Progenitor cell of endocrine pancreas (in vitro differentiated cells): ENCODE data around the gene NOP9. TPM values are rescaled to one million over a fixed set of nuclear protein-coding genes. Genes with fewer than 3 reads are reported as not detected.
A peak's percentile ranks its signal among the peaks of the same experiment; 100 is the strongest.
"Not testable (repeated sequence)": the region's sequence is repeated elsewhere in the genome, so short reads cannot be mapped to it uniquely, and the experiment has no call there.

ENCODE experiments used
- DNase-seq: peaks from one replicate; pipeline ENCODE4 v3.0.0; 2021; ENCODE audit warnings: low spot score; ENCODE audit not compliant: unreplicated experiment
- H3K27ac Mint-ChIP-seq: 2 replicates; pipeline ENCODE4 v1.8.0; 2021; ENCODE audit warnings: mild to moderate bottlenecking, moderate library complexity, mixed read lengths
- H3K27me3 Mint-ChIP-seq: 2 replicates; pipeline ENCODE4 v1.8.0; 2021; ENCODE audit warnings: mixed read lengths
- H3K36me3 Mint-ChIP-seq: 2 replicates; pipeline ENCODE4 v1.8.0; 2022; ENCODE audit warnings: mixed read lengths; ENCODE audit not compliant: insufficient read depth
- H3K4me1 Mint-ChIP-seq: 2 replicates; pipeline ENCODE4 v1.8.0; 2021; ENCODE audit warnings: low read depth, mixed read lengths
- H3K4me3 Mint-ChIP-seq: 2 replicates; pipeline ENCODE4 v1.8.0; 2021; ENCODE audit warnings: low read depth, mild to moderate bottlenecking, moderate library complexity, mixed read lengths
- H3K9me3 Mint-ChIP-seq: 2 replicates; pipeline ENCODE4 v1.8.0; 2021; ENCODE audit warnings: low read depth, mixed read lengths
- total RNA-seq: library from RNA; stranded (reverse); gene quantifications from 2 replicates; pipeline ENCODE4 v1.2.1, GENCODE V29; 2021
- TF ChIP-seq, protein P1 (sequence below): fragments of 200-600 bp; sonication (generic); IDR thresholded peaks from one replicate; pipeline ENCODE4 v1.5.0; 2021; ENCODE audit warnings: antibody characterized with exemption, mild to moderate bottlenecking; ENCODE audit not compliant: unreplicated experiment

NOP9 gene
- total RNA-seq, 1 donor from 2014 or later, result 32.6 TPM

DNA sequence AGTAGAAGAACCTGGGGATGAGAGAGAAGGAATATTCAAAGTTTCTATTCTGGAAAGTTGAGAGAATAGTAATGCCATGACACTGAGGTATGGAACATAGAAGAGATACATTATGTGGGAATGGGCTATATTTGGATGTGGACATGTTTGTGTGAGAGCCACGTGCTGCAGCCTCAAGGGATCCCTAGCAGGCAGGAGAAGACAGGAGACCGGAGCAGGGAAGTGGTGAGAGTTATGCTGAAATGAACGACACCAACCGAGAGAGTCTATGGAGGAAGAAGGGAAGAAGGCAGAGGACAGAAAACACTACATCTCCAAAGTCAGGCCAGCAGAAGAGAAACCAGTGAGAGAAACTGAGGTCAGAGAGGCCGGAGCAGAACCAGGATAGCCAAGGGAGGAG is 50.1 kb downstream of the NOP9 start:
- no peak overlapping the region for H3K4me3 Mint-ChIP-seq
- H3K9me3 Mint-ChIP-seq, result no peaks in the 10 kb centered on the region
- H3K27ac Mint-ChIP-seq, result no peak overlapping the region
- peaks cover 6% of the 10 kb centered on the region for H3K4me1 Mint-ChIP-seq
- DNase-seq, result no peak
- H3K36me3 Mint-ChIP-seq, result no peaks in the 10 kb centered on the region
- H3K27me3 Mint-ChIP-seq, result peaks cover 72% of the 10 kb centered on the region
- TF ChIP-seq, protein P1, sequence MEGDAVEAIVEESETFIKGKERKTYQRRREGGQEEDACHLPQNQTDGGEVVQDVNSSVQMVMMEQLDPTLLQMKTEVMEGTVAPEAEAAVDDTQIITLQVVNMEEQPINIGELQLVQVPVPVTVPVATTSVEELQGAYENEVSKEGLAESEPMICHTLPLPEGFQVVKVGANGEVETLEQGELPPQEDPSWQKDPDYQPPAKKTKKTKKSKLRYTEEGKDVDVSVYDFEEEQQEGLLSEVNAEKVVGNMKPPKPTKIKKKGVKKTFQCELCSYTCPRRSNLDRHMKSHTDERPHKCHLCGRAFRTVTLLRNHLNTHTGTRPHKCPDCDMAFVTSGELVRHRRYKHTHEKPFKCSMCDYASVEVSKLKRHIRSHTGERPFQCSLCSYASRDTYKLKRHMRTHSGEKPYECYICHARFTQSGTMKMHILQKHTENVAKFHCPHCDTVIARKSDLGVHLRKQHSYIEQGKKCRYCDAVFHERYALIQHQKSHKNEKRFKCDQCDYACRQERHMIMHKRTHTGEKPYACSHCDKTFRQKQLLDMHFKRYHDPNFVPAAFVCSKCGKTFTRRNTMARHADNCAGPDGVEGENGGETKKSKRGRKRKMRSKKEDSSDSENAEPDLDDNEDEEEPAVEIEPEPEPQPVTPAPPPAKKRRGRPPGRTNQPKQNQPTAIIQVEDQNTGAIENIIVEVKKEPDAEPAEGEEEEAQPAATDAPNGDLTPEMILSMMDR, result no peak

DNA sequence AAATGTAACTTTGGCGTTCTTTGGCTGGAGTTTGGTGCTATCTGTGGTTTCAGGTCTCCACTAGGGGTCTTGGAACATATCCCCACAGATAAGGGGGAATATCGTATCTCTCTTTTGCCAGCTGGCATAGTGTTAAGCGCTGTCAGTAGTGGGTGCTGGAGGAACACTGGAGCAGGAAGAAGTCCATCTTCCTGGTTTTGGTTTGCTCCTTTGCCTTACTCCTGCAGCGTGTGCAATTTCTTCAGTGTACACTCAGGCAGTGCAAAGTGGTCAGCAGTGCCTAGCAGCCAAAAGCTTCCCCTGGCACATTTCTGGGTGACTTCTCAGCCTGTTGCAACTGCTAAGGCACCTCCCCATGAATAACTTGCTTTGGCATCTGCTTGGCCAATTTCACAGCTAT is 51.9 kb downstream of the NOP9 start:
- peaks cover 6% of the 10 kb centered on the region for H3K4me1 Mint-ChIP-seq
- no peak for DNase-seq
- H3K36me3 Mint-ChIP-seq, result no peaks in the 10 kb centered on the region
- no peaks in the 10 kb centered on the region for H3K9me3 Mint-ChIP-seq
- H3K27me3 Mint-ChIP-seq, result peaks cover 63% of the 10 kb centered on the region
- TF ChIP-seq, protein P1, result peak; percentile 10
- H3K4me3 Mint-ChIP-seq, result no peak overlapping the region
- H3K27ac Mint-ChIP-seq, result no peak overlapping the region

DNA sequence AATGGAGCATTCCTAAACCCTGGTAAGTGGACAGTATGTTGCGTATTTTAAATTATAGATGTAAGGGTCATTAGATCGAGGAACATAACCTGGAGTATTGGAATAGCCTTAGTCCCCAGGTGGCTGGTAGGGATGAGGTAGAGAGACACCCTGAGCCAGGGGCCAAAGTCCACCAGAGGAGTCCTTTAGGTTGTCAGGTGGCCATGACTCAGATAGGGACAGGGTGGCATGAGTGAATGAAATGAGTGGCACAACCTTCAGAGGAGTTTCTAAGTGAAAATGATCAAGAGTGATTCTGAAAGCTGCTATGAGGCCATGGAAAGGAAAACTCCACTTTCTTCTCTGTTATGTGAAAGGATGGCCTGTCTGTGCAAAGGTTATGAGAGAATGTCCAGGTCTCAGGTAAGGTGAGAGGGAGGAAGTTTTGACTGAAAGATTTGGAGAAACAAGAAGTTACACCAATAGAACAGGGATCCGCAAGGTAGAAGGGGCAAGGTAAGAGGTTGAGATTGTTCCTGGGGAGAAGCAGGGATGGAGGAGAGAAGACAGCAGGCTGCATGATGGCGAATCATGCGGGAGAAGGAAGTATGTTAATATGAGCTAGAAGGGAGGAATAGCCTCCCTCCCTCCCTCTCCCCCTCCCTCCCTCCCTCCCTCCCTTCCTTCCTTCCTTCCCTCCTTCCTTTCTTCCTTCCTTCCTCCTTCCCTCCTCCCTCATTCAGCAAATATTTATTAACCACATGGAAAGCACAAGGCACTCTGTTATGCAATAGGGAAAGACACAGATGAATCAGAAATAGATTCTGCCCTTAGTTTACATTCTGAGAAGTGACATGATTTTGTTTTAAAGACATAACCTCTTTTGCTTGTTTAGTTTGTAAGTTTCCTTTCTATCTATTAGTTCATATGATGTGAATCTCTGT is 54.2 kb downstream of the NOP9 start:
- no peak overlapping the region for H3K4me3 Mint-ChIP-seq
- no peaks in the 10 kb centered on the region for H3K36me3 Mint-ChIP-seq
- H3K27ac Mint-ChIP-seq, result no peak overlapping the region
- H3K9me3 Mint-ChIP-seq, result no peaks in the 10 kb centered on the region
- peaks cover 6% of the 10 kb centered on the region for H3K4me1 Mint-ChIP-seq
- TF ChIP-seq, protein P1, result no peak
- DNase-seq, result no peak
- H3K27me3 Mint-ChIP-seq, result peaks cover 62% of the 10 kb centered on the region

DNA sequence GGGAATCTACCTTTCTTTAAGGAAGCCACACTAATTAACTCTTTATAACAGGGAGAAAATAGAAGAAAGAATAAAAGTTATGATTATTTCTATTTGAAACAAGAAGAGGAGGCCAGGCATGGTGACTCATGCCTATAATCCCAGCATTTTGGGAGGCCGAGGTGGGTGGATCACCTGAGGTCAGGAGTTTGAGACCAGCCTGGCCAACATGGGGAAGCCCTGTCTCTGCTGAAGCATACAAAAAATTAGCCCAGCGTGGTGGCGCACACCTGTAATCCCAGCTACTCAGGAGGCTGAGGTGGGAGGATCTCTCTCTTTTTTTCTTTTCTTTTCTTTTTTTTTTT is 54.8 kb downstream of the NOP9 start:
- H3K4me1 Mint-ChIP-seq, H3K27ac Mint-ChIP-seq, DNase-seq, H3K4me3 Mint-ChIP-seq, H3K9me3 Mint-ChIP-seq, H3K36me3 Mint-ChIP-seq: not testable (repeated sequence)
- peaks cover 56% of the 10 kb centered on the region for H3K27me3 Mint-ChIP-seq

DNA sequence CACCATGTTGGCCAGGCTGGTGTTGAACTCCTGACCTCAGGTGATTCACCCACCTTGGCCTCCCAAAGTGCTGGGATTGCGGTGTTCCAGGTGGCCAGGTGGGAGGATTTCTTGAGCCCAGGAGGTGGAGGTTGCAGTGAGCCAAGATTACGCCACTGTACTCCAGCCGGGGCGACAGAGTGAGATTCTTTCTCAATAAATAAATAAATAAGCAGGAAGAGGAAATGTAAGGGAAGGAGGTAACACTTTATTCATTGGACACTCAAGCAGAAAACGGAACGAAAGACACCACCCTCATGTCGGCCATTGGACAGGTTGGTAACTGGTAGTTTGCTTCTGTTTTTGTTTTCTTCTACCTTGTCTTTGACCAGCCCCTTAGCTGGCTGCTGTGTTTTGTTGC is 55.4 kb downstream of the NOP9 start:
- Mint-ChIP-seq H3K27ac (no peak overlapping the region), H3K36me3 (no peaks in the 10 kb centered on the region), H3K4me1 (peaks cover 6% of the 10 kb centered on the region), H3K9me3 (no peaks in the 10 kb centered on the region), H3K27me3 (peaks cover 54% of the 10 kb centered on the region), H3K4me3 (no peak overlapping the region)
- DNase-seq, result no peak
- TF ChIP-seq, protein P1, result no peak

DNA sequence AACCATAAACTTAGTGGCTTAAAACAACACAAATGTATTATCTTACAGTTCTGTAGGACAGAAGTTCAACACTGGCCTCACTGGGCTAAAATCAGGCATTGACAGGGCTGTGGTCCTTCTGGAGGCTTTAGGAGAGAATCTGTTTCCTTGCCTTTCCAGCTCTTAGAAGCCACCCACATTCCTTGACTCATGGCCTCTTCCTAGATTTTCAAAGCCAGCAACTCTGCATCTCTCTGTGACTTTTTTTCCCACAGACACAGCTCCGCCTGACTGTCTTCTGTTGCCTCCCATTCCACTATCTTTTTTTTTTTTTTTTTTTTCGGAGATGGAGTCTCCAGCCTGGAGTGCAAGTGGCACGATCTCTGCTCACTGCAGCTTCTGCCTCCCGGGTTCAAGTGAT is 56.6 kb downstream of the NOP9 start:
- peaks cover 6% of the 10 kb centered on the region for H3K4me1 Mint-ChIP-seq
- no peak overlapping the region for H3K27ac Mint-ChIP-seq
- no peak overlapping the region for H3K4me3 Mint-ChIP-seq
- H3K9me3 Mint-ChIP-seq, result no peaks in the 10 kb centered on the region
- TF ChIP-seq, protein P1, result no peak
- no peaks in the 10 kb centered on the region for H3K36me3 Mint-ChIP-seq
- peaks cover 48% of the 10 kb centered on the region for H3K27me3 Mint-ChIP-seq
- no peak for DNase-seq
